Vagina (tissue), 2 donors: Measurements from ENCODE around the gene TGFBR3. TPM values are rescaled to one million over a fixed set of nuclear protein-coding genes. Genes with fewer than 3 reads are reported as not detected.

Source experiments
- DNase-seq, 2 donors: peaks; one replicate each; pipeline ENCODE4 v3.0.0-alpha.2; 2017; ENCODE audit errors: extremely low spot score in 2 of 2
- H3K27ac ChIP-seq: fragments of 200-600 bp; sonication (generic); one replicate; pipeline ENCODE4 v1.5.1; 2019
- H3K27me3 ChIP-seq: fragments of 200-600 bp; sonication (generic); one replicate; pipeline ENCODE4 v1.5.1; 2019
- H3K36me3 ChIP-seq, 2 donors: fragments of 200-600 bp; sonication (generic); one replicate each; pipeline ENCODE4 v1.5.1; 2017 to 2019
- H3K4me1 ChIP-seq: fragments of 200-600 bp; sonication (generic); one replicate; pipeline ENCODE4 v1.5.1; 2019
- H3K4me3 ChIP-seq, 2 donors: fragments of 200-600 bp; sonication (generic); 1 replicate in 1 of 2; 2 replicates in 1 of 2; pipeline ENCODE4 v1.5.1; 2016 to 2019
- H3K9me3 ChIP-seq: fragments of 200-600 bp; sonication (generic); one replicate; pipeline ENCODE4 v1.5.1; 2019
- CTCF ChIP-seq, 3 experiments: fragments of 450-650 bp in 2 of 3; fragments of 200-600 bp in 1 of 3; sonication (generic) in 1 of 3; IDR thresholded peaks; one replicate each; pipeline ENCODE4 v1.5.1; 2017 to 2019; ENCODE audit warnings: antibody characterized with exemption in 3 of 3, mild to moderate bottlenecking in 2 of 3, moderate library complexity in 2 of 3
- POLR2A ChIP-seq, 2 donors: fragments of 450-650 bp; IDR thresholded peaks; one replicate each; pipeline ENCODE4 v1.6.1; 2017; ENCODE audit warnings: antibody characterized with exemption in 2 of 2, mild to moderate bottlenecking in 2 of 2, moderate library complexity in 2 of 2
- POLR2AphosphoS5 ChIP-seq, 2 donors: sonication (generic); formaldehyde crosslinking; IDR thresholded peaks; one replicate each; pipeline ENCODE4 v1.9.0; 2017; ENCODE audit warnings: antibody characterized with exemption in 2 of 2, mild to moderate bottlenecking in 2 of 2, low read depth in 1 of 2; ENCODE audit not compliant: insufficient read depth in 1 of 2
- intact Hi-C: fragments of 100-400 bp; cut with DNase I; formaldehyde crosslinking; loops from one replicate; pipeline ENCODE4 v1.15.1; 2023
- total RNA-seq: library from RNA; depleted of rRNA; stranded (reverse); fragments of >200 nt; gene quantifications from one replicate; pipeline ENCODE4 v1.2.3, GENCODE V29; 2016

TGFBR3 gene
- total RNA-seq, 1 donor from 2014 or later, result 221 TPM

- H3K4me1 ChIP-seq, result peaks cover 4% of the 10 kb centered on the region
- intact Hi-C loops, result no loop called here
- no peaks in the 10 kb centered on the region for H3K27me3 ChIP-seq
- H3K4me3 ChIP-seq, result no peak overlapping the region
- H3K9me3 ChIP-seq, result no peaks in the 10 kb centered on the region
- no peak for DNase-seq
- H3K36me3 ChIP-seq, result peaks cover 0 to 57% of the 10 kb centered on the region in 2 donors
- peak overlapping the region; percentile 18 for H3K27ac ChIP-seq
- TF ChIP-seq CTCF (IDR thresholded peaks at IDR 0.05), result no peak
- TF ChIP-seq POLR2A (IDR thresholded peaks at IDR 0.05), result no peak
- TF ChIP-seq POLR2AphosphoS5 (IDR thresholded peaks at IDR 0.05; ENCODE audit: insufficient read depth in 1 of 2, low read depth in 1 of 2), result no peak
Measured at GRCh38 chr1:91718368-91718767, 167.6 kb downstream of the TGFBR3 start.

DNA sequence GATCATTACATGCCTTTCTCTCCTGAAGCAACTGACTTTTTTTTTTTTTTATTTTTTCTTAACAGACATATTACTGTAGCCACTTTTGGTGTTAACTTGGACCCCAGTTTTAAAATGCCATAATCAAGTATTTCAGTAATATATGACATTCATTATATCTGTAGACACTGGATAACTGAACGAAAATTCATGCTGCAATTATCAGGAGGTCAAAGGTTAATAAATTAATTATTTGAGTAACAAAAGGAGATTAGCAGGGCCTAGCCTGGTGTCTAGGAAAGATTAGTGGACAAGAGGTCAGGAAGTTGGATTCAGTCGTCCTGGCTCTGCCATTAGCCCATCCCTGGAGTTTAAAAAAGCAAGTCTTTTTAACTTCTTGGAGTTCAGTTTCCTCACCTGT, 168.1 kb downstream of the TGFBR3 start:
- no peak for DNase-seq
- TF ChIP-seq POLR2AphosphoS5 (IDR thresholded peaks at IDR 0.05; ENCODE audit: insufficient read depth in 1 of 2, low read depth in 1 of 2) (no peak), POLR2A (IDR thresholded peaks at IDR 0.05) (no peak), CTCF (IDR thresholded peaks at IDR 0.05) (no peak)
- no peaks in the 10 kb centered on the region for H3K27me3 ChIP-seq
- intact Hi-C loops, result no loop called here
- peak overlapping the region; percentile 18 for H3K27ac ChIP-seq
- peaks cover 0 to 57% of the 10 kb centered on the region in 2 donors for H3K36me3 ChIP-seq
- H3K4me3 ChIP-seq, result no peak overlapping the region
- peaks cover 10% of the 10 kb centered on the region for H3K4me1 ChIP-seq
- no peaks in the 10 kb centered on the region for H3K9me3 ChIP-seq

DNA sequence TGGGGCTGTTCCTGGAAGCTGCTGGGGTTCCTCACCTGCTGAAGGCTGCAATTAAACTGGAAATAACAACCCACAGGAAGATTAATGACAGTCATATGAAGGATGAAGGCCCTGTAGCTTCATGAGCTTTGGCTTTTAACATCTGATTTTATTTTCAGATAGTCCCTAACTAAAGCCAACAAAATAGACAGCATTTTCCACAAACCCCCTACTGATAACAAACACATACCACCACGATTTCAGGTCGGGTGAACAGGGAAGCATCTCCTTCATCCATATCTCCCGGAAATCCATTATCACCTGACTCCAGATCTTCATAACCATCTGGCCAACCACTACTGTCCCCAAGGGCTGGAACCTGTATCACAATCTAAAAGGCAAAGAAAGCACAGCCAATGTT, 169.6 kb downstream of the TGFBR3 start:
- no peak for DNase-seq
- no peak for TF ChIP-seq POLR2A (IDR thresholded peaks at IDR 0.05)
- no peak for TF ChIP-seq POLR2AphosphoS5 (IDR thresholded peaks at IDR 0.05; ENCODE audit: insufficient read depth in 1 of 2, low read depth in 1 of 2)
- TF ChIP-seq CTCF (IDR thresholded peaks at IDR 0.05), result no peak
- Histone ChIP-seq H3K27ac (peak overlapping the region; percentile 37), H3K4me3 (no peak overlapping the region), H3K9me3 (no peaks in the 10 kb centered on the region), H3K4me1 (peaks cover 19% of the 10 kb centered on the region), H3K27me3 (no peaks in the 10 kb centered on the region), H3K36me3 (peaks cover 0 to 64% of the 10 kb centered on the region in 2 donors)
- intact Hi-C loops, result no loop called here

DNA sequence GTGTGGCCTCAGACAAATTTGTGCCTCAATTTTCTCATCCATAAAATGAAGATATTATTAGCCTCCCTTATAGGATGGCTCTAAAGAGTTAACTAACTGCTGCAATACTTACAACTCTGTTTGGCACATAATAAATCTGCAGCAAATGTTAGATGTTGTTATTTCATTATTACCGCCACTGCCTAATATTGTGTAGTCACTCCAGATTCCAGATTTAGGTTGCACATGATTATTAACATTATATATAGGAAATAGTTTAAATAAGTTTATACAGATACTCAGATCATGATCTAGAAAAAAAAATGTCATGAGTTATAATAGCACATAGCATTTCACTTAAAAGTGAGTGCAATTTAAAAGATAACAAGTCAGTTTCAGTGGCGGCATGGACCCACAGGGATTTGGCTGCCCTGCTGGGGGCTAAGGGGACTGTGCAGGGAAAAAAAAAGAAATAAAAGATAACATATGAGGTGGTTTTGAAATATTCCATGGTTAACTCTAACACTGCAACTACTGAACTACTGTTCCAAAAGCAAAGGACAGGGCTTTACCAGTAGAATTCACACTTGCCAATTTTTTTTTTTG, 170.4 kb downstream of the TGFBR3 start:
- Histone ChIP-seq H3K27me3 (no peaks in the 10 kb centered on the region), H3K27ac (peak overlapping the region; percentile 81), H3K4me3 (no peak overlapping the region), H3K4me1 (peaks cover 19% of the 10 kb centered on the region), H3K9me3 (no peaks in the 10 kb centered on the region), H3K36me3 (peaks cover 0 to 65% of the 10 kb centered on the region in 2 donors)
- intact Hi-C loops, result no loop called here
- TF ChIP-seq CTCF (IDR thresholded peaks at IDR 0.05) (no peak), POLR2A (IDR thresholded peaks at IDR 0.05) (no peak), POLR2AphosphoS5 (IDR thresholded peaks at IDR 0.05; ENCODE audit: insufficient read depth in 1 of 2, low read depth in 1 of 2) (no peak)
- no peak for DNase-seq

GRCh38 chr1:91714867-91715381, 171.0 kb downstream of the TGFBR3 start:
- no peaks in the 10 kb centered on the region for H3K27me3 ChIP-seq
- H3K36me3 ChIP-seq, result peaks cover 0 to 60% of the 10 kb centered on the region in 2 donors
- H3K27ac ChIP-seq, result peak overlapping the region; percentile 81
- intact Hi-C loops, result no loop called here
- no peak for TF ChIP-seq POLR2AphosphoS5 (IDR thresholded peaks at IDR 0.05; ENCODE audit: insufficient read depth in 1 of 2, low read depth in 1 of 2)
- no peak for TF ChIP-seq CTCF (IDR thresholded peaks at IDR 0.05)
- TF ChIP-seq POLR2A (IDR thresholded peaks at IDR 0.05), result no peak
- DNase-seq, result no peak
- no peaks in the 10 kb centered on the region for H3K9me3 ChIP-seq
- H3K4me1 ChIP-seq, result peaks cover 19% of the 10 kb centered on the region
- no peak overlapping the region for H3K4me3 ChIP-seq
